IMR-90 (cell line): ENCODE data around the gene FAM117B. TPM values are rescaled to one million over a fixed set of nuclear protein-coding genes. Genes with fewer than 3 reads are reported as not detected.

ENCODE experiments used
- ATAC-seq: fragments of 200-7000 bp; cut with Tn5 transposase; 2 replicates; pipeline ENCODE4 v1.9.1; 2020; ENCODE audit warnings: low read depth, mild to moderate bottlenecking, moderate library complexity
- BruUV-seq: library from RNA; stranded (reverse); fragments of 400-500 nt; replicated peaks from 2 replicates; lab custom pipeline; 2021; lab: Mats Ljungman, UMichigan
- CTCF ChIA-PET: fragments of 300-600 bp; formaldehyde crosslinking; extraction: SDS; loops from one replicate; lab custom pipeline; 2021; ENCODE audit warnings: antibody characterized with exemption; lab: Yijun Ruan, JAX
- POLR2A ChIA-PET: fragments of 300-600 bp; sonication (Branson Sonifier 250); formaldehyde crosslinking; loops from one replicate; lab custom pipeline; 2022; ENCODE audit warnings: antibody characterized with exemption; ENCODE audit not compliant: unreplicated experiment; lab: Charles Lee
- DNase-seq: peaks from one replicate; pipeline ENCODE4 v3.0.0; 2013
- H2AFZ ChIP-seq: replicated peaks from 2 replicates; pipeline ENCODE3; 2013; ENCODE audit warnings: low read length, mild to moderate bottlenecking; ENCODE audit not compliant: poor library complexity
- H2AK5ac ChIP-seq: 2 replicates; pipeline ENCODE4 v1.6.1; 2013; ENCODE audit warnings: low read depth, low read length, inconsistent platforms
- H2AK9ac ChIP-seq: replicated peaks from 2 replicates; pipeline ENCODE3; 2013; ENCODE audit warnings: mild to moderate bottlenecking, low read depth, low read length, moderate library complexity; ENCODE audit not compliant: poor library complexity
- H2BK120ac ChIP-seq: 2 replicates; pipeline ENCODE4 v1.6.1; 2013; ENCODE audit warnings: low read depth, low read length, inconsistent platforms
- H2BK15ac ChIP-seq: 3 replicates; pipeline ENCODE4 v1.6.1; 2013; ENCODE audit warnings: low read depth, low read length, inconsistent platforms
- H2BK20ac ChIP-seq: 2 replicates; pipeline ENCODE4 v1.6.1; 2013; ENCODE audit warnings: low read depth, mild to moderate bottlenecking, inconsistent platforms, low read length, moderate library complexity
- H2BK5ac ChIP-seq: 2 replicates; pipeline ENCODE4 v1.6.1; 2013; ENCODE audit warnings: mild to moderate bottlenecking, low read depth, low read length, inconsistent platforms; ENCODE audit not compliant: poor library complexity, severe bottlenecking
- H3K14ac ChIP-seq: replicated peaks from 2 replicates; pipeline ENCODE4 v1.6.1; 2013; ENCODE audit warnings: low read depth, low read length, inconsistent platforms
- H3K18ac ChIP-seq: 2 replicates; pipeline ENCODE4 v1.6.1; 2013; ENCODE audit warnings: low read depth, low read length, control low read depth
- H3K23ac ChIP-seq: 2 replicates; pipeline ENCODE4 v1.6.1; 2013; ENCODE audit warnings: low read depth, low read length, inconsistent platforms
- H3K27ac ChIP-seq: 2 replicates; pipeline ENCODE4 v1.5.1; 2013; ENCODE audit warnings: mild to moderate bottlenecking, control low read depth, low read length; ENCODE audit not compliant: insufficient read depth
- H3K27me3 ChIP-seq: 2 replicates; pipeline ENCODE4 v1.6.1; 2013; ENCODE audit warnings: low read length; ENCODE audit not compliant: control insufficient read depth, insufficient read depth
- H3K36me3 ChIP-seq: 2 replicates; pipeline ENCODE4 v1.6.1; 2013; ENCODE audit warnings: low read length, mixed read lengths; ENCODE audit not compliant: control insufficient read depth, insufficient read depth
- H3K4ac ChIP-seq: 2 replicates; pipeline ENCODE4 v1.6.1; 2013; ENCODE audit warnings: low read depth, low read length, inconsistent platforms
- H3K4me1 ChIP-seq: 2 replicates; pipeline ENCODE4 v1.6.1; 2013; ENCODE audit warnings: low read length, mixed read lengths; ENCODE audit not compliant: control insufficient read depth, insufficient read depth
- H3K4me2 ChIP-seq: 2 replicates; pipeline ENCODE4 v1.6.1; 2013; ENCODE audit warnings: low read depth, mild to moderate bottlenecking, control low read depth, low read length, moderate library complexity
- H3K4me3 ChIP-seq: 2 replicates; pipeline ENCODE4 v1.5.1; 2013; ENCODE audit warnings: low read depth, mild to moderate bottlenecking, control low read depth, low read length, moderate library complexity; ENCODE audit not compliant: insufficient read depth
- H3K56ac ChIP-seq: 2 replicates; pipeline ENCODE4 v1.6.1; 2013; ENCODE audit warnings: low read length, inconsistent platforms; ENCODE audit not compliant: insufficient read depth; ENCODE audit errors: extremely low read depth
- H3K79me1 ChIP-seq, 2 experiments: 2 replicates each; pipeline ENCODE4 v1.6.1; 2013; ENCODE audit warnings: low read length in 2 of 2, inconsistent platforms in 1 of 2, low read depth in 1 of 2
- H3K9ac ChIP-seq: 2 replicates; pipeline ENCODE4 v1.6.1; 2013; ENCODE audit warnings: low read depth, low read length, control low read depth
- H3K9me1 ChIP-seq: 2 replicates; pipeline ENCODE4 v1.6.1; 2013; ENCODE audit warnings: low read length, inconsistent platforms; ENCODE audit not compliant: insufficient read depth
- H3K9me3 ChIP-seq: 2 replicates; pipeline ENCODE4 v1.6.1; 2013; ENCODE audit warnings: low read length; ENCODE audit not compliant: control insufficient read depth, insufficient read depth
- H4K20me1 ChIP-seq: 2 replicates; pipeline ENCODE4 v1.6.1; 2013; ENCODE audit warnings: low read length, inconsistent platforms; ENCODE audit not compliant: insufficient read depth
- H4K5ac ChIP-seq: 2 replicates; pipeline ENCODE4 v1.6.1; 2013; ENCODE audit warnings: mild to moderate bottlenecking, low read depth, low read length, control low read depth
- H4K8ac ChIP-seq, 2 experiments: 2 replicates each; pipeline ENCODE4 v1.6.1; 2013; ENCODE audit warnings: low read depth in 2 of 2, low read length in 2 of 2, control low read depth in 1 of 2, inconsistent platforms in 1 of 2
- H4K91ac ChIP-seq: 2 replicates; pipeline ENCODE4 v1.6.1; 2013; ENCODE audit warnings: low read depth, low read length, inconsistent platforms; ENCODE audit not compliant: insufficient read depth
- BHLHE40 ChIP-seq: fragments of 150-350 bp; IDR thresholded peaks from 2 replicates; pipeline ENCODE4 v1.6.1; 2016; ENCODE audit warnings: mild to moderate bottlenecking, low read depth, low read length
- CEBPB ChIP-seq: IDR thresholded peaks from 2 replicates; pipeline ENCODE4 v1.6.1; 2012; ENCODE audit warnings: low read depth, low read length, improper control_type of control experiment
- CHD1 ChIP-seq: IDR thresholded peaks from 2 replicates; pipeline ENCODE4 v1.6.1; 2012; ENCODE audit warnings: low read depth, low read length, improper control_type of control experiment
- FOS ChIP-seq: fragments of 150-350 bp; IDR thresholded peaks from 2 replicates; pipeline ENCODE4 v1.6.1; 2016; ENCODE audit warnings: low read depth, low read length
- MAZ ChIP-seq: IDR thresholded peaks from 2 replicates; pipeline ENCODE4 v1.6.1; 2012; ENCODE audit warnings: low read depth, mild to moderate bottlenecking, low read length, improper control_type of control experiment, moderate library complexity, borderline replicate concordance
- RCOR1 ChIP-seq: IDR thresholded peaks from 2 replicates; pipeline ENCODE4 v1.6.1; 2012; ENCODE audit warnings: mild to moderate bottlenecking, low read length, improper control_type of control experiment; ENCODE audit not compliant: insufficient replicate concordance
- RFX5 ChIP-seq: IDR thresholded peaks from 2 replicates; pipeline ENCODE4 v1.8.0; 2012; ENCODE audit warnings: low read depth, mild to moderate bottlenecking, low read length, moderate library complexity
- SMC3 ChIP-seq: fragments of 150-350 bp; IDR thresholded peaks from 2 replicates; pipeline ENCODE4 v1.6.1; 2016; ENCODE audit warnings: low read depth, mild to moderate bottlenecking, antibody characterized with exemption, low read length, moderate library complexity
- WGBS, 2 experiments: methylation state at CpG; one replicate each; pipeline versions ENCODE4 v1.1.5 to v1.1.7; 2013; ENCODE audit warnings: missing lambda C conversion rate in 2 of 2; ENCODE audit not compliant: insufficient read length in 1 of 2; ENCODE audit errors: extremely low coverage in 2 of 2; 5-methylcytosine and 5-hydroxymethylcytosine counted together
- dilution Hi-C: fragments of 300-500 bp; cut with HindIII; formaldehyde crosslinking; loops from one replicate; pipeline ENCODE4 v1.14.3; 2018; ENCODE audit warnings: low sequenced_read_pairs; ENCODE audit not compliant: unreplicated experiment
- in situ Hi-C: fragments of 300-500 bp; cut with MboI; formaldehyde crosslinking; loops from 3 replicates; pipeline ENCODE4 v1.14.3; 2019; ENCODE audit warnings: low sequenced_read_pairs, inconsistent platforms, mixed read lengths
- intact Hi-C: fragments of 100-400 bp; cut with micrococcal nuclease; formaldehyde crosslinking; loops from 2 replicates; pipeline ENCODE4 v1.10.0; 2022
- polyA plus RNA-seq, 3 experiments: library from polyadenylated mRNA; depleted of rRNA; stranded (reverse); fragments of >200 nt; gene quantifications; 2 replicates each; pipeline ENCODE4 v1.2.3, GENCODE V29; 2012; ENCODE audit warnings: low replicate concordance in 1 of 3
- total RNA-seq: library from RNA; depleted of rRNA; stranded (reverse); fragments of >200 nt; gene quantifications from 2 replicates; pipeline ENCODE4 v1.2.3, GENCODE V29; 2012
- TF ChIP-seq, protein P1 (sequence below): fragments of 150-350 bp; IDR thresholded peaks from 2 replicates; pipeline ENCODE4 v1.6.1; 2016; ENCODE audit warnings: low read depth, mild to moderate bottlenecking, low read length, moderate library complexity, borderline replicate concordance
- TF ChIP-seq, protein P2 (sequence below): fragments of 150-350 bp; IDR thresholded peaks from 2 replicates; pipeline ENCODE4 v1.6.1; 2017; ENCODE audit warnings: mild to moderate bottlenecking, antibody characterized with exemption, low read length, low read depth

FAM117B gene
- total and polyA plus RNA-seq, 2 of the 4 experiments (the other 2 are of a cell fraction) = 0.54 to 0.79 TPM

DNA sequence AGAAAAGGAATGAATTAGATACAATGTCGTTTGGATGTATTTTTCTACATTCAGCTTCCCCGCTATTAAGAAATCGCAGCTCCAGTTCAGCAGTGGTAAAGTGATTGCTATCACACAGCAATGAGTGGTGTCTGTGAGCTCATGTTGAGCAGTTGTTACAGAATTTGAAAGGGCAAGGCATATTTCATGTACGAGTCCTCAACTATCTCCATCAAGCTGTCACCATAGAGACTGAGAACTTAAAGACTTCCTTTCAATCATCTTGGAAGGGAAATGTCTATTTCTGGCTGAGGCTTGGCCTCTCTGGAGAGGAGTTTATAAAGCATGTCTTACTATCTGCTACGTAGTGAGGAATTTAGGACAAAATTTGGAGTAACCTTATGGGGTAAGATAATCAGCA, 24.4 kb upstream of the FAM117B start:
- TF ChIP-seq SMC3 = no peak
- TF ChIP-seq RFX5 = no peak
- no peak for TF ChIP-seq BHLHE40
- TF ChIP-seq MAZ = no peak
- TF ChIP-seq CHD1 = no peak
- TF ChIP-seq, protein P1, sequence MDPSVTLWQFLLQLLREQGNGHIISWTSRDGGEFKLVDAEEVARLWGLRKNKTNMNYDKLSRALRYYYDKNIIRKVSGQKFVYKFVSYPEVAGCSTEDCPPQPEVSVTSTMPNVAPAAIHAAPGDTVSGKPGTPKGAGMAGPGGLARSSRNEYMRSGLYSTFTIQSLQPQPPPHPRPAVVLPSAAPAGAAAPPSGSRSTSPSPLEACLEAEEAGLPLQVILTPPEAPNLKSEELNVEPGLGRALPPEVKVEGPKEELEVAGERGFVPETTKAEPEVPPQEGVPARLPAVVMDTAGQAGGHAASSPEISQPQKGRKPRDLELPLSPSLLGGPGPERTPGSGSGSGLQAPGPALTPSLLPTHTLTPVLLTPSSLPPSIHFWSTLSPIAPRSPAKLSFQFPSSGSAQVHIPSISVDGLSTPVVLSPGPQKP = no peak
- no peak for TF ChIP-seq RCOR1
- TF ChIP-seq FOS = no peak
- no peak for TF ChIP-seq CEBPB
- TF ChIP-seq, protein P2, sequence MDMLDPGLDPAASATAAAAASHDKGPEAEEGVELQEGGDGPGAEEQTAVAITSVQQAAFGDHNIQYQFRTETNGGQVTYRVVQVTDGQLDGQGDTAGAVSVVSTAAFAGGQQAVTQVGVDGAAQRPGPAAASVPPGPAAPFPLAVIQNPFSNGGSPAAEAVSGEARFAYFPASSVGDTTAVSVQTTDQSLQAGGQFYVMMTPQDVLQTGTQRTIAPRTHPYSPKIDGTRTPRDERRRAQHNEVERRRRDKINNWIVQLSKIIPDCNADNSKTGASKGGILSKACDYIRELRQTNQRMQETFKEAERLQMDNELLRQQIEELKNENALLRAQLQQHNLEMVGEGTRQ = no peak
- Histone ChIP-seq H4K8ac (no peak overlapping the region), H2AK9ac (no peak overlapping the region), H3K23ac (no peak overlapping the region), H2BK5ac (no peak overlapping the region), H3K9me3 (no peaks in the 10 kb centered on the region), H4K5ac (no peak overlapping the region), H3K18ac (no peak overlapping the region), H3K36me3 (no peaks in the 10 kb centered on the region), H4K91ac (no peak overlapping the region), H3K4me1 (no peaks in the 10 kb centered on the region), H4K20me1 (no peaks in the 10 kb centered on the region), H2BK15ac (no peak overlapping the region), H3K4me3 (no peak overlapping the region), H2BK20ac (no peak overlapping the region), H3K79me1 (no peaks in the 10 kb centered on the region), H2AK5ac (no peak overlapping the region), H3K4ac (no peak overlapping the region), H3K56ac (no peak overlapping the region), H2BK120ac (no peak overlapping the region), H3K14ac (no peak overlapping the region), H3K9ac (no peak overlapping the region), H3K27ac (no peak overlapping the region), H3K27me3 (no peaks in the 10 kb centered on the region), H2AFZ (no peak overlapping the region), H3K9me1 (no peaks in the 10 kb centered on the region; the same call in 1 of the 2 replicates), H3K4me2 (no peak overlapping the region)
- dilution Hi-C loops = no loop called here
- BruUV-seq = no TSS peak
- ChIA-PET CTCF (no interaction called here), POLR2A (interaction anchor here (0.6 kb wide), 1 partner anchor 42 kb away, joined by 3 read pairs; no protein-coding TSS in a partner anchor)
- ATAC-seq = no peak
- DNase-seq = peak; percentile 18
- intact Hi-C loops = no loop called here
- in situ Hi-C loops = no loop called here
- no CpG with 5 or more reads among the region's 5 CpGs for WGBS, 2 experiments
